Activated gamma-delta T cell treated with Interleukin-2 at 50 U/mL for 16 hours (primary cell): ENCODE data around the gene ARSI.

Experiments
- DNase-seq: peaks from one replicate; pipeline ENCODE4 v3.0.0-alpha.2; 2020

Gene ARSI

DNA sequence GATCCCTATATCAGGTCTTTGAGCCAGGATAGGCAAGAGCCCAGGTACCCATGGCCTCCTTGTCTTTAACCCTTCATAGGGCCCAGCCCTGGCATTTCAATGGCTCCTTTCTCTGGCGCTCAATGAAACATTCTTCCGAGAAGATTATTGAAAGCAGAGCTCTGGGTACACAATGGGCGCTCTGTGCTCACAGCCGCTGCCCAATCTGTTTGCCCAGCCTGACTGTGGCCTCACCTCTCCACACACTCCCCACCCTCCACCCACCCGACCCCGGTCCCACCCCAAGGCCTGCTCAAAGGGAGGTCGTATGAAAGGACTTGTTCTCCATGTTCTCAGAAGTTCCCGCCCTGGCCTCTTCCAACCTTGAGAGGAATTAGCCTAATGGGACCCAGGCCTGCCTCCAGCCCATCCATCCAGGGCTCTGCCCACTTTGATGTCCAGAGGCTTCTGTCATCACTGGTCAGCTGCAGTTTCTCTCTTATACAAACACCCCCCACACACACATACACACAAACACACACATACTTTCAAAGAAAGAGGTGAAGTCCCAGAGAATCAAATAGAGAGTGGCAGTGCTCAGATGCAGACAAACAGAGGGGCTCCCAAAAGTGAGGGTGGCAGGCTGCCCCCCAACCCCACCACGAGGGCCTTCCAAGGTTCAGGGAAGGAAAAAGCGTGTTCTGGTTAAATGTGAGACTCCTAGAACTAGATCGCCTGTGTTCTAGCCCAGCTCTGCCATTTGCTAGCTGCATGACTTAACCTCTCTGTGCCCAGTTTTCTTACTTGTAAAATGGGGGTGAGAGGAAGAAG is 5.1 kb upstream of the ARSI start:
- DNase-seq, result no peak

DNA sequence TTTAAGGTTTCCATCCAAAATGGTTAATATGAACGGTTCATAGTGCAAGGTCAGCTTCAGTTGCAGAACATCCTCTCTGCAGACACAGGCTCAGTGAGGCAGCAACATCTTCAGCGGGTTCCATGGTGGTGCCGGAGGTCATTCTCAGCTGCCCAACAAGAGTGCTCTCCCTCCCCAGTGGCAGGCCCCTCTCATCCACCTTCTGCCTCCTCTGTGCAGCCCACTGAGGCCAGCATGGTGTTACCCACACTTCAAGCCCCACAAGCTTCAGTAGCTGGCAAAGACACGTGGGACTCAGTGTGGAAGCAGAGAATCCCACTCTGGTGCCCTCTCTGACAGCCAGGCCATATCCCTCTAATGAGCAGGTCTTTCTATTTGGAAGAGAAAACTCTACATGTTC is 4.1 kb upstream of the ARSI start:
- DNase-seq, result no peak

DNA sequence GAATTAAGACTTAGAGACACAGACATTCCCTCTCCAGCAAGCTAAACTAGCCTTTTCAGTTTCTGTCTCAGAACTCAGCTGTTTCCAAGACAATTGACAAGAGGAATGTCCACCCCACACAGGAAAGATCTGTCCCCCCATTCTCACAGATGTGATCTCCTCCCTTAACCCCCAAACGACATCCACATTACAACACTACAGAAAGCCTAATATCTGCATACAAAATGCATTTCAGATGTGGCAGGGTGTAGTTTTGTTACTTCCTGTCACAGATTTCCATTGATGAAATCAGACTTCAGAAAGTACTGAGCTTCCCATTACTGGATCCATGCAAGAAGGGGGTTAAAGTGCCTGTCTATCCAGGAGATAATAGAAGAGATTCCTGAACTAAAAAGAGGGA is 2.9 kb upstream of the ARSI start:
- no peak for DNase-seq

DNA sequence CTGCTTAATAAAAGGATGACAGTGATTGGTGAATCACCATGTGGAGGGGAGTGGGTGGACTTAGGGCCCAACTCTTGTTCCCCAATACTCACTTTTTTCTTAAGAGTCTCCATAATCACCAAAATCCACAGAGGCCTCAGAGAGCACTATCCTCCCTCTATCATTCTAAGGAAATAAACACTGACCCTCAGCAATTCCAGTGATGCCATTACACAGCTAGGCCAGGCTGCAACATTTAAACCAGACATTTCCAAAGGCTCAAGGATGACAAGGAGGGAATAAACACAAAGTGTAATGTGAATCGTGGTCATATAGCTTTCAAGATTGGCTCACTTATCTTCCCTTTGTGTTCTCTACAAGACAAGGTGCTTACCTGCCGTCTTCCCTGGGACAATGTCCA is 2.4 kb upstream of the ARSI start:
- DNase-seq, result no peak

DNA sequence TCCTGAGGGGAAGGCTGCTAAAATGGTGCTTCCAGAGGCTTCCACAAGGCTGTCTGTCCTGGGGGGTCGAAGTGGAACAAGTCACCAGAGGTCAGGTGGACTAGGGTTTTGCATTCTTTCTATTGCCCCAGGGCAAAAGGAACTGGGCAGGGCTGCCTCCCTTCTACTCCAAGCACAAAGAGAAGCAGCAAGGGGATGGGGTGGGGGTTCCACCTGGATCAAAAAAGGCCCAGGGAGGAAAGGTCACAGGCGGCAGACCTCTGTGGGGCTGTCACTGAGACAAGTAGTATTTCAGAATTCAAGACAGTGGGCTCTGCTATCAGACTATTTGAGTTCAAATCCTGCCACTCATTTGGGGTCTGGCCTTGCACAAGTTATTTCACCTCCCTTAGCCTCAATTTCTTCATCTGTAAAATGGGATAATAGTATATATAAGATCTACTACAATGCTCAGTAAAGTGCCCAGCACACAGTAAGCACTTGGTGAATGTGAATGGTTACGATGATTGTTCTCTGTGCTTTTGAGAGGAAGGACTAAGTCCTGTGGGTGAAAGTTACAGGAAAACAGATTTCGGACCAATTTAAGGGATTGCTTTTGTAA is 1.9 kb upstream of the ARSI start:
- DNase-seq, result no peak

DNA sequence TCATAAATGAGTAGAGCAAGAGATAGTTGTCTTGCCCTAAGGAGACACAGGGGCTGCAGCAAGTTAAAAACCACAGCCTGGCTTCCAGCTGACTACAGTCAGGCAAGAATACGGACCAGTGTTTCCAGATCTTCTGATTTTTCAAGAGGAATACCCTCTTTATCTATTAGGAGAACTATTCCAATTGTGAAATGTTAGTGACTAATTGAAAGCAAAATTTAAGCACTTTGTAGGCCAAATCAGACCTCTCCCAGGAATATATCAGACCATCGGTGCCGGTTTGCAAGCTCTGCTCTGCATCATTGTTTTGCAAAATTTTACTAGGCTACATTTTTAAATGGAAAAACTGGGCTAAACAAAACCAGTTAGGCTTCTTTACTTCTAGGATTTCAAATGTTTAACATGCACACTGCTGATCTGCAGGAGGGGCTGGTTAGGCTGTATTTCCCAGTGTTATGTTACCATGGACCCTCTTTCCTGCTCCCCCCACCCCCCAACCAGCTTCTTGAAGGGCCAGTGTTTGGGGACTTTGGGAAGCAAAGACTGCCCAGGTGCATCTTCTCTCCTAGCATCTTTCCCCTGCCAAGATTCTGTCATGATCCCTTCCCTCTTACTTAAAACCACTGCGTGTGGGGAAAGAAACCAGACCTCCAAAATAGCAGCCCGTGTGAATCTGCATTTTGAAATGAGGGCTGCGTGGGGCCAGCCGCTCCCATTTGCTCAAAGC is 1.1 kb upstream of the ARSI start:
- DNase-seq, result no peak

DNA sequence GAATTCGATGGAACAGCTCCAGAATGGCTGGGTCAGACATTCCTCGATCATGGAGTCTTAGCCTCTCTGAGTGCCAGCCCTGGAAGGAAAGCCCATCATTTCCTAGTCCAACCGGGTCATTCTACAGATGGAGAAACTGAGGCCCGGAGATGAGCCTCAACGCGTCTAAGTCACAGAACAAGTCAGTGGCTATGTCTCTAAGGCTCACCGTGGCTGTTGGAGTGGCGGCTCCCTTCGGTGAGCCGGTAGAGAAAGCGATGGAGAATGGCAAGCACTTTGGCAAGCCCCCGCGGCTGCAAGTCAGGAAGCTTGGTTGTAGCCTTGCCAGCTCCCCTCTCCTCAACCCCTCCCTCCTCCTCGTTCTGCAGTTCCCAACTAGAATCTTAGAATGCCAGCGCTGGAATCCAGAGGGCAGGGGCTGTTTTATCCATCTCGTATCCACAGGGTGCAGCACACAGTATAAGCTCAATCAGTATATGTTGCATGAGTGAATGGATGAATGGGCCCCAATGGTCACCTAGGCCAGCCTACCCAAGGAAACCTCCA is 438 bp upstream of the ARSI start:
- no peak for DNase-seq

DNA sequence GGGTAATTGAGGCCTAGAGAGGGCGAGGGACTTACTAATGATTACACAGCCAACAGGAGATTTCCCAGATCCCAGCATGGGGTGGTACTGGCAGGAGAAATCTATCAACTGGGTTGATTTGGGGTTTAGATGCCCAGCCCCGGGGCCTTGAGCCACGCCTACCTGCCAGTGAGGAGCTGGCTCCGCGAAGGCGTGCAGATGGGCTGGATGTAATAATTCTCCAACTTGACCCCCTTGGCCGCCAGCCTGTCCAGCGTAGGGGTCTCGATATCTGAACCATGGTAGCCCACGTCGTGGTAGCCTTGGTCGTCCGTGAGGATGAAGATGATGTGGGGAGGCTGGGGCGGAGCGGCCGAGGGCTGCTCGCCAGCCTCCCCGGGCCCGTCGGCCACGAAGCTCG is 804 bp downstream of the ARSI start:
- DNase-seq, result no peak

DNA sequence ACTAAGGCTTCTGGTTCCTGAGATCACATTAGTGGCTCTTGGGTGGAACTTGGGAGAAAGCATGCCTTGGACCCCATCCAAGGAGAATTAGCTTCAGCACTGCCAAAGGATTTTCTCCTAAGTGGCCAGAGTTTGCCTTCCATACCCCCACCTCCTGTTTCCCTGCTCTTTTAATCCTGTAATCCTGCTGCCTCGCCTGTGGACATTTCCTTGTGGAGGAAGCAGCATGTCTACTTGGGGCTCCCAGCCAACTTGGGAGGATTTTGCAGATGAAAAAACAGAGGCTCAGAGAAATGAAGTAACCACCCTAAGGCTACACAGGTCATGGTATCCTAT is 1.6 kb downstream of the ARSI start:
- no peak for DNase-seq

DNA sequence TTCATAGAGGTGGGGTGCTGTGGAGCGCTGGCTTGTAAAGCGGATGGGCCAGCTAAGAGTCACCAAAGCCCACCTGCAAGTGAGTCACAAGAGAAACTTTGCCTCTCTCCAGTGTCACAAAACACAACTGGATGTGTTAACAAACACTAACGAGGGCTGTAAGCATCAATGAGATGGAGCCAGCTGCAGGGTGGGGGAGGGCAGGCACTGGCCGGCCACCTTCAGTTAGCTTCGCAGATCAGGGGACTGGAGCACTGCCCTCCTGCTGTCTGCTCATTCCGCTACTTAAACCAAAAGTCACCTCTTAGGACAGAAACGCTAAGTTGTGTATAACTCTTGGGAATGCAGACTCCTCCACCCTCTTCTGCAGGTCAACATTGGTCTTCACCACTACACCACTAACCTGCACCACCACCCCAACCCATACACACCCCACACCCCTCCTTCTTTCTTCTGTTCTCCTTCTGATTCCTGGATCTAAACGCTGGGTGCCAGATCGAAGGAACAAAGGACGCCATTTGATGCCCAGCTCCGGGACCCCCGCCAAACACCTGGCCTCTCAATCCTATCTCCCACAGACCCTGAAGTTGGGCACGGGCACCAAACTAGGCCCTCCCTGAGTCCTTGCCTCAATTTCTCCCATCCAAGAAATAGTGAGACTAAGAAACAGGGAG is 2.1 kb downstream of the ARSI start:
- no peak for DNase-seq

DNA sequence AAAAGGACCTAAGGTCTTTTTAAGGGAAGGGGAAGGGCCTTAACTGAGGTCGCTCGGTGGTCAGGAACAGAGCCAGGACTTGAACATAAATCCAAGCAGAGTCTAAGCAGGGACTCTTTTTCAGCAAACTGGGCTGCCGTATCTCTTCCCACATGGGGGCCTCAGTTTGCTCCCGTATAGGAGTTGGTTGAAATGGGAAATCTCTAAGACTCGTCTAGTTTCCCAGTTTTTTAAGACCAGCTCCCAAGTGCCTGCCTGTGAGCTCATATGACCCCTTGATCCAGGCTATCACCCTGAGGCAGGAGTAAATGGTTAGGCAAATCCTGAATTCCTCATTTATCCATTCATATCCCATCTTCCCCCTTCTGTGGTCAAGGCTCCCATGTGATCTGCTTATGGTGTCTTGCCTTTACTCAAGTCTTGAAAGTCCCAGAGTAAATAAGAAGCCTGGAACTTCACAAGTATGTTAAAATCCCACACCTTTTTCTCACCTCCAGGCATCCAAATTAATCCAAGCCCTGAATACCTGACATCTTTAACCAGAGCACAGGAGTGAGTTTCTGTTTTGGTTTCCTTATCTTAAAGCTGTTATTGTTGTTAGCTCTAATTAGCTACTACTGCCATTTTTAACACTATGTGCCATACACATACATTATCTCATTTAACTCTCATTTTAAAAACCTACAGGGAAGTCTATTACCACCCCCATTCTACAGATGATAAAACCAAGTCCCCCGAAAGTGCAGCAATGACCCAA is 3.0 kb downstream of the ARSI start:
- DNase-seq, result no peak

DNA sequence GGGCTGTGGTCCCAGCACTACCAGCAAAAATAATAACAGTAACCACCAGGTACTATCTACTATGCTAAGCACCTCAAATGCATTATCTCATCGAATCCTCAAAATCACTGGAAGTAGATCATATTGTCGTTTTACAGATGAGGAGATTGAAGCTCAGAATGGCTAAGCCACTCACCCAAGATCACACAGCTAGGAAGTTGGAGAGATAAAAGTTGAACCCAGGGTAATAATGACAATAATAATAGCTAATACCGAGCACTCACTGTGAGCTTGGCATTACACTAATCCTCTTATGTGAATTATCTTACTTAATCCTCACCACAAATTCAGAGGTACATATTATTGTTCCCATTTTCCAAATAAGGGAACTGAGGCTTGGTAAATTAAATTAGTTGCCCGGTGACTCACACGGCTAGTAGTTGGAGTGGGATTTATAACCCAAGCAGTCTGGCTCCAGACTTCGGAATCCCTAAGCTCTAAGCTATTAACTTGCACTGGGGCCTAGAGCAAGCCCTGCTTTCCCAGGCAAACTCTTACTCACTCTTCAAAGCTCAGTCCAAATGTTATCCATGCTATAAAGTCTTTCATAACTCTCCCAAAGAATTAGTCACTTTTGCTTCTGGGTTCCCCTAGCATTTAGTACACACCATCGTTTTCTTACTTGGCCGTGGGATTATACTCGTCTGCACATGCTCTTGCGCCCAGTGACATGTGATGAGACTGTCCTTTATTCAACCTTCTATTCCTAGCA is 3.8 kb downstream of the ARSI start:
- DNase-seq, result no peak

DNA sequence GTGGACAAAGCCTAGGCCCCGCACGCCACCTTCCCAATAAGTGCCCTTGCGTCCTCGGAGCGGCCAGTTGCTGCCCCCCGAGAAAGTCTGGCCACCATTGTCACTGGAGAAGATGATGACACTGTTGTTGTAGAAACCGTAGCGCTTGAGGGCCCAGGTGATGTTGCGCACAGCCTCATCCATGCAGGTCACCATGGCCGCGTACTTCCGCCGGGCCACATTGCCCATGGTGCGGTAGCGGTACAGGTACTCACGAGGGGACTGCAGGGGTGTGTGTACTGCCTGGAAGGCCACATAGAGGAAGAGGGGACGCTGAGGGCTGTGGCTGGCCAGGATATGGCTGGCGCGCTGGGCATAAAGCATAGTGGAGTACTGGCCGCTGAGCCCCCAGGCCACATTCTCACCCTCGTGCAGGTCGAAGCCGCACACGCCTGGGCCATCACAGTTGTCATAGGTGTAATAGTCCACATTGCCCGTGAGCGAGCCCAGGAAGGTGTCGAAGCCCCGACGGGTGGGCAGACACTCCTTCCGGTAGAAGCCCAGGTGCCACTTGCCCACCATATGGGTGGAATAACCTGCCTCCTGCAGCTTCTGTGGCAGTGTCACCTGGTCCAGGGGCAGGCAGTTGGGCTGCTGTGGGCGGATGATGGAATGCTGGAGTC is 4.6 kb downstream of the ARSI start:
- DNase-seq, result no peak

DNA sequence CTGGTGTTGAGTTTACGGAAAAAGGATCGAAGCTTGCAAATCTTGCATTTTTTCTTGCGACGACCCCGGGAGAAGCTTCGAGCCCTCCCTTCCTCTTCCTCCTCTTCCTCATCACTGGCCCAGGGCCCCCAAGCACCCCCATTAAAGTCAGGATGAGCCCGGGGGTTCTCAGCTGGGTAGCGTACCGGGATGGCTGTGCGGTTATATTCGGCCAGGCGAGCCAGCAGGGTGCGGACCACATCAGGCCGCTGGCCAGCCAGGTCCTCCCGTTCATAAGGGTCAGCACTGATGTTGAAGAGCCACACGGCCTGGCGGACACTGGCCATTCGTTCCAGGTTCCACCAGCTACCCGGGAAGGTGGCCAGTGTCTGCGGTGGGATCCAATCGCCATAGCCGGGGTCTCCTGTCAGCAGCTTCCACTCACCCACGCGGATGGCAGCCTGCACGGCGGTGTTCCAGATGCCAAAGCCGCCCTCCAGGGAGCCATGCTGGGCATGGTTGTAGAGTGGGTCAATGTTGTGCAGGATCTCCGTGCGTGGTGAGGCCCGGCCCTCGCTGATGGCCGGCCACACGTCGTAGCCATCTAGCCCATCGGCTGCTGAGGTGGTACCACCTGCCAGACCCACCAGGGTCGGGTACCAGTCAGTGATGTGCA is 5.3 kb downstream of the ARSI start:
- no peak for DNase-seq

DNA sequence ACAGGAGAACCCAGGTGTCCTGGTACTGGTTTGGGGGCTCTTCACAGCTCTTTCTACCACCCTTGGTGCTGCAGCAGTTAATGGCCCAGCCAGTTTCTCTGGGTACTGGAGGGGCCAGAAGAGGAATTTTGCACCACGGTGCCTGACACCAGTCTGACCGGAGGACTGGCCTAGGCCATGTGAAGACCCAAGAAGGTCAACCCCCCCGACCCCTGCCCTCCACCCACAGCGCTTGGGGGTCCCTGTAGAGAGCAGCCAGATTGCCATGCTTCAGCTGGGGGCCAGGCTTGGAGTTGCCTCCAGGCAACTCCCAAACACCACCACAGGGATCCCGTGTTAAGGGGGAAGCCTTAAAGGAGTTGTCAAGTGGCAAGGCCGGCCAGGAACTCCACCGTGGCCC is 6.2 kb downstream of the ARSI start:
- no peak for DNase-seq

DNA sequence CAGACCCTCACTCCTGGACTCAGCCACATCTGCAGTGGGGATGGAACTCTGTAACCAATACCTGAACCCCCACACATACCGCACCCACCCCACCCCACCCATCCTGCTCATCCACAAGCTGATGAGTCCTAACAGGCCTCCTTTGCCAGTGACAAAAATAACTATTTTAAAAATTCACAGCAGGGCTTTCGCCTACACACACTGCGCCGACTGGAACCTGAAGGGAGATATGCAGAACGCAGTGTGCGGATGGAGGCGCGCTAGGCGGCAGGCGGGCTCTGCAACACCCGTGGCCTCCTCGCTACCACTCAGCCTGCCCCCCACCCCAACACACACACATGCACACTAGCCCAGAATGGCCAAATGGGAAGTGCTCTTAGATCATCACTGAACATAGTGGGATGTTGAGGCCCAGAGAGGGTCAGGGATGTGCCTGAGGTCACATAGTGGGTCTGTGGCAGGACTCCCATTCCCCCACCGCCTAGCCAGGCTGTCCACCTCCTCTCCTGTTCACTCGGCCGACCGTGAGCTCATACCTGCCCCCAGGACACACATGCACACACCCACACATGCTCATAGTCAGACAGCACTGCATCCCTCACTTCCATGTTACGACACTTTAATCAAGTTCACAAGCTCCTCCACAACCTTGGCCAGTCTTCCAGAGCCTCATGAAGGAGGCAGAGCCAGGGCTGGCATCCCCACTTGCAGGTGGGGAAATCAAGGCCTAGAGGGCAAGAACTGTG is 6.8 kb downstream of the ARSI start:
- no peak for DNase-seq

DNA sequence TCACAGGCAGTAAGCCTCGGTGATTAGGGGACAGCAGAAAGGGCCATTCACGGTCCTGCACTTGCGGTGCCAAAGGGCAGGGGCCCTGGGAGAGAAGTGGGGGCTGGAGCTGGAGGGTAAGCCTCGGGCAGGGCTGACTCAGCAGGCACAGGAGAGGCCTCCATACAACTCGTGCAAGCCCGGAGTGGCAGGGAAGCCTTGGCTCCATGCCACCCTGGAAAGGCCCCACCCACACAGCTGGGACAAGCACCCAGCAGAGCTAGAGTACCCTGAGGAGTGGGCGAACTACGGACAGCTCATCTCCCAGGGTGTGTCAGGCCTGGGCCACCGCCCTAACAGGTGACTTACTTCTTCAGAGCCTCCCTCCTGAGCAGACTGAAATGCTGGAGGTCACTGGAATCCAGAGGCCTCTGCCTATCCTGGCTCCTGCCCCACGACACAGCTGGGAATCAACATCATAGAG is 7.5 kb downstream of the ARSI start:
- DNase-seq, result no peak

DNA sequence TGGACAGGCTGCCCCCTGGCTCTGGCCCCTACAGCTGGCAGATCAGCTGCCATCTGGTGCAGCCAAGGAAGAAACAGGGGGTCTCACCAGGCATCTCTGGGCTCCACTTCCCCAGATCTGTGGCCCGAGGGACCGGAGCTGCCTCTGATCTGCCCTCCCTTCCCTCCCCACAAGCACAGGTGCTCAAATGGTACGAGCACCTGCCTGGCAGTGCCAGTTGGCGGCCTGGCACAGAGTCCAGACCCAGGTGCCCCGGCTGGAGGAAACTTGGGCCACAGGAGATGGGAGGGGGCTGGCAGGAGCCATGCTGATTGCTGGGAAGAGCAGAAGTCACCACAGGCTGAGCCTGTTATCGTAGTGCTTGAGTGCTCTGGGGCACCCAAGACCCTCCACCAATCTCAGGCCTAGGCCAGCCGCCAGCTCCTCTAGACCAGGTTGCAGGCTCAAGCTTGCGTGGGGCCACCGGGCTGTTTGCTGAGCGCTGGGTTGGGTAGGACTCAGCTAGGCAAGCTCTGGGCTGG is 8.1 kb downstream of the ARSI start:
- no peak for DNase-seq

DNA sequence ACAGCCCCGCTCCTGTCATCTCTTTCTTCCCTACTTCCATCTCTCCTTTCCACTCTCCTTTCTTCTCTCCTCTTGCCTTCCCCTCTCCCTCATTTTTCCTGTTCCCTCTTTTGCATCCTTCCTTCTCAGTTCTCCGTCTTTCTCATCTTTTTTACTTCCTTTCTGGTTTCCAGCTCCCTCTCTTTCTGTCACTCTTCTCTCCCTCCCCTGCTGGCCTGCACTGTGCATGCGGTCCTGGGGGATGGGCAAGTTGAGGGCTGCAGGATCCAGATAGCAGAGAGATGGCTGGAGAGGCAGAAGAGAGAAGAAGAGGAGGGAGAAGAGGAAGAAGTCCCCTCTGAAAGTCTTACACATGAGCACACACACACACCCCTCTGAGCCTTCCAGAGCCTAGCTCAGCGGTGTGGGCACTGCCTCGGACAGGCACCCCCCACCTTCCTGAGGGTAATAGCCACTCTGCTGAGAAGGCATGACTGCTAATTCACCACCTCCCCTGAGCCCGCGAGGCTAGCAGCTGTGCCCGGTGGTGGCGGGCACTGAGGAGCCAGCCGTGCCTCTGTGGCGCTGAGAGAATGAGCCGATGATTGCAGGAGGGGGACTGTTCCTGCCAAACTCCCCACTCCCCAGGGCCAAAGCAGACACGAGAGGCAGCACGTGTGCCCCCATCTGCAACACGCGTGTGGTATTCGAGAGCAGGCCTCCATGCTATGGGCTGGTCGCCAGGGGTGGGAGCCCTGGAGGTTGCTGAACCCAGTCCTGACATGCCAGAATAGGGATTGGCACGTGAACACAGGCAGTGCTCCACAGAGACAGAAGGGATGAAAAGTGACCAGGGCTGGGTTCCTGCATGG is 9.4 kb downstream of the ARSI start:
- no peak for DNase-seq
